ENCODE measurements around the gene RUNX1.
A peak's percentile ranks its signal among the peaks of the same experiment; 100 is the strongest.

Gene RUNX1

DNA sequence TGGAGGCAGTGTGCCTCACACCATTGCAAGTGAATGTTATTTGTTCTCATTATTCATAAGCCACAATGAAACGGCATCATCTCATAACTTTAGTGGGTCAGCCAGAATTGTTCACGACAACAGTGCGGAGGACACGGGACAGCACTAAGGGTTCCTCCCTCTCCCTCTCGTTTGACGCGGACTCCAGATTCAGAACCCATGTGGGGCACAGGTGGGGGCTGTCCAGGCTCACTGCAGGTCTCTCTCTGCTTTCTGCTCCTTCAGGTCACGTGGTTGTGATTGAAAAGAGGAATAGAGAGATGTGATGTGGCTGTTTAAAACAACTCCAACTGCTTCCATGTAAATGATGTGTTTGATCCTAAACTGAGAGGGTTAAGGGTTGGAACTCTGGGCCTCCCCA lies 13.5 kb downstream of the RUNX1 start:
- no peak for DNase-seq

GRCh38 chr21:35035116-35035515 lies 14.0 kb downstream of the RUNX1 start:
- no peak for DNase-seq

DNA sequence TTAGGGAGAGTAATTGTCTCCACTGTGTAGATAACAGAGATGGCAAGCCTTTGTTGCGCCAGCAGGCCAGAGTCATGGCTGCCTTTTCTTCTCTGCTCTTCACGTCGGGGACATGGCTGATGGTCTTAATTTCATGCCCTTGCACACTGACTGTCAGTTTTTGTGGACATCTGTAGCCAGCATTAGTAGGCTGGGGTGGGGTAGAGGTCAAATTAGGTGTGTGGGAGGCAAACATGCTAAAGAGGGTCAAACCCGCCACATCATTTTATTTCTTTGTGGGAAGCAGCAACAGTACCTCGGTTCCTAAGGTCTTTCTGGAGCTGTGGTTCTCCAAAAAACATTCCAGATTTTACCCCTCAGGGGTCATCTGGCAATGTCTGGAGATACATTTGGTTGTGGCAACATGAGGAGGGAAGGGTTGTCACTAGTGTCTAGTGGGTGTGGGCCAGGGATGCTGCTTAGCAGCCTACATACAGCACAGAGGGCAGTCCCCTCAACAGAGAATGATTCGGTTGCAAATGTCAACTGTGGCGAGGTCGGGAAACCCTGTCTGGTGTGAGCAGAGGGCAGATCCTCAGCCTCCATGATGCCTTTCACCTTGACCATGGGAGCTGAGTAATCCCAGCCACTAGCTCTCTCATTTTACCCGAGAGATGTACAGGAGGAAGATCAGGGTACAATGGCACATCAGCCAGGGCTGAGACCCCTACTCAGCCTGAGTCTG lies 14.7 kb downstream of the RUNX1 start:
- DNase-seq, result no peak

- no peak for DNase-seq
These were observed 16.4 kb downstream of the RUNX1 start for GRCh38 chr21:35032474-35033263.

DNA sequence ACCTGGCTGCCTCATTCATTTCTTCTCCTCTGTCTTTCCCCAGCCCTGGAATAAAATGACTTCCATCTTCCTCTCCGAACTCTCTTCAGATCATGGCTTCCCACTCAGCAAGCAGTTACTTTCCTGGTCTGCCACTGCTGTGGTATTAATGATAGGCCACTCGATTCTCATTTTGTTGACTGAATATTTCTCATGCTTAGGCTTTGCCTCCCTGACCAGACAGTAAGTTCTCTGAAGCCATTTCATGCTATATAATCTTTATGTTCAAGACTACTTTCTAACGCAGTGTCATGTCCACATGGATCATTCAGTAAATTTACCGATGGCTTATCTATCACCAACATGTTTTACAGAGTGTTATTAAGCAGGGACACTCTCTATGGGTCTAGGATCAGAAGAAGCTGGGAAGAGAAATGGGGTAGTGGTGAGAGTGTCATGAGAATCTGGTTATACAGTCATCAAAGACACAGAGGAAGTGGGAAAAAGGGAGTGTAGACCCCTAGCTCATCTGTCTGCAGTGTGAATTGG lies 20.6 kb downstream of the RUNX1 start:
- DNase-seq, result no peak

- no peak for DNase-seq
These were observed 21.3 kb downstream of the RUNX1 start for GRCh38 chr21:35027563-35028450.

DNA sequence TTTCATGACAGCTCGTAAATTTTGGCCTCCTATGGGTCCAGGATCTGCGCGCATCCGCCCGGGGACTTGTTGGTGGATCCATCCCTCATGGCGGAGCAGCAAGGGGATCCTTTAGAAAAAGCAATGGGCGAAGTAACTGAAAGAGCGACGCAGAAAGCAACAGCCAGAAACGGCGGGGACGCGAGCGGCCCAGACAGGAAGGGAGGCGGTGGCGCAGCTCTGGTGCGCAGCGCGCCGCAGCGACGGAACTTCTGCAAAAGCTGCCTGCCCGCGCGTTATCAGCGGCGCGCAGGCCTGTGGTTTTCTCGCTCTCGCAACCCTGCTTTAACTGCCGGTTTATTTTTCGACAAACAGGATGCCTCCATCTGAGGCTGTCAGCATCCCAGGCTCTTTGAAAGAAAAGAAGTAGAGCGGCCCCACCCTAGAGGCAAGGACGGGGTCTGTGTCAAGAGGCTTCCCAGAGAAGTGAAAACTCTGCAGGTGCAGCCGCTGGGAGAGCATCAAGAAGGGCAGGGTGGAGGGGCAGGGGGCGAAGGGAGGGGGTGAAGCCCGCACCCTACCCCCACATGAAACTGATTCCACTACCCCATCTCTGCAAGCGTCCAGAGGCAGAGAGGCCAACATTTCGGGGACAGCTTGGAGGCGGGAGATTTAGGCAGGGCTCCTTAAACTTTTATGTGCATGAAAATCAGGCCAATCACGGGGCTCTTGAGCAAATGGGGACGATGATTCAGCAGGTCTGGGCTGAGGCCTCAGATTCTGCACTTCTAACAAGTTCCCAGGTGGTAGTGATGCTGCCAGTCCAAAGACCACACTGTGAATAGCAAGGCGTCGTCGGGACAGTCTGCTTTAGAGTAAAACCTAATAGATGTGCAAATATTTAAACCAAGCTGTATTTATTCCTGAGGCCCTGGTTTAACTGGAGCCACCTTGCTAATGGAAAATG lies 22.2 kb downstream of the RUNX1 start:
- DNase-seq, result peak; percentile 80

GRCh38 chr21:35026153-35026500 lies 23.0 kb downstream of the RUNX1 start:
- DNase-seq, result no peak

GRCh38 chr21:35025206-35026152 lies 23.6 kb downstream of the RUNX1 start:
- DNase-seq, result no peak

DNA sequence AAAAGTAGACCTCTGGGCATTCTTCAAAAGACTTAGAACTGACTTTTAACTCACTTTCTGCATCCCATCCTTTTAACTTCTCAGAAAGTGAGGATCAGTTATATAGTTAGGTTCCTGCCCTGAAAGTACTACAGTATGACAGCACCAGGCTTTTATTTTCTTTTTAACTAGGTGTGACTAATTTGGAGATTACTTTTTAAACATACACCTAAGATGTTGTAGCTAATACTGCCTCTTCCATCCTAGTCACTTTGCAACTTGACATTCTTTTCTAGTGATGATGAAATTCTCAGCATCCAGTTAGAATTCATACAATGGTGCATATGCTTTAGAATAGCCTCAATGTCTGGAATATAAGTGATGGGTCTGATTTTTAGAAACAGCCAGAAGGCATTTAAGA lies 24.6 kb downstream of the RUNX1 start:
- DNase-seq, result no peak

GRCh38 chr21:35024071-35024420 lies 25.1 kb downstream of the RUNX1 start:
- no peak for DNase-seq

GRCh38 chr21:35023396-35024070 lies 25.6 kb downstream of the RUNX1 start:
- no peak for DNase-seq

GRCh38 chr21:35021546-35021945 lies 27.6 kb downstream of the RUNX1 start:
- DNase-seq, result no peak

DNA sequence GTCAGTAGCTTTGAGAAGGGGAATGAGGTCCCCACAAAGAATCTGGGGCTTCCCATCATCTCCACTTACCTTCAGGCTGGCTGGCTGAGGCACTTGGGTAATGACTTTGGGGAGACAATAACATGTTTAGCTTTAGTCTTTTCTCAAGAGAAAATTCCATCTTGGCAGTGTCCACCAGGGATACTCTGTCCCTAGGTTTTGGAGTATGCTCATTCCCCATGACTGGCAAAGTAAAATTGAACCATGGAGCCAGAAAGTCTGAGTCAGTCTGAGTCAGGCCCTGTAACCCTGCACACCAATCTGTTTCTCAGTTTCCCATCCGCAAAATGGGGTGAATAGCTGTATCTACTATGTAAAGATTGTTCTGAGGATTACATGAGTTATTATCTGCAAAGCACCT lies 28.2 kb downstream of the RUNX1 start:
- no peak for DNase-seq

DNA sequence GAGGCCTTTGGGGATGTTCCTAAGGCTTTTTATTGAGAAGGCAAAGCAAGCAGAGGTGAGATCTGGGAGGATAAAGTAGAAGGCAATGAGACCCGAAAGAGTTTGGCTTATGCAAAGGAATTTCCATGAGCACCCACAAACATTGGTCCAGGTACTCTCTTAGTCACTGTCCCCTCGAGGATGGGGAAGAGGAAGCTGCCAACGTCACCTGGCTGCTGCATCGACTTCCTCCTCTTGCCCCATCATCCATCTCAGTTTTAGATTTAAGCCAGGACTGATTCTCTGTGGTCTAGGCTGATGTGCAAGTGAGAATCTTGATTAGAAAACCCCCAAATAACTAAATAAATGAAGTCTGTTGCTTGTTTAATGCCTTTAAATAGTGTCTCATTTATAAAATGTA lies 28.7 kb downstream of the RUNX1 start:
- DNase-seq, result no peak

DNA sequence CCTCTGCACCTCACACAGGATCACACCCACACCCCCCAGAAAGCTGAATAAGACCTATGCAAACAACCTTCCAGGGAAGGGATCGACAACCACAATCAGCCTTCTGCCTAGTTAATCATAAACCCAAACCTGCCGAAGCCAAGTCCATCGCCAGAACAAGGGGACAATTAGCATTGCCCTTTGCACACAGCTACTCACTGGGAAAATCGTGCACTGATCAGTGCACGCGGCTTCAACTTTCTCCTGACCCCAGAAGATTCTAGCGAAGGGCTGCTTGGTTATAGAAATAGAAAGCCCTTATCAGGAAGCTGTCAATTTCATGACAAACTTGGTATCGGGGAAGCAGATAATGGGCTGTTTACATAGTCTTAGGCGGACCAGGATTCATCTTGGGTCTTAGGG lies 29.5 kb downstream of the RUNX1 start:
- no peak for DNase-seq

DNA sequence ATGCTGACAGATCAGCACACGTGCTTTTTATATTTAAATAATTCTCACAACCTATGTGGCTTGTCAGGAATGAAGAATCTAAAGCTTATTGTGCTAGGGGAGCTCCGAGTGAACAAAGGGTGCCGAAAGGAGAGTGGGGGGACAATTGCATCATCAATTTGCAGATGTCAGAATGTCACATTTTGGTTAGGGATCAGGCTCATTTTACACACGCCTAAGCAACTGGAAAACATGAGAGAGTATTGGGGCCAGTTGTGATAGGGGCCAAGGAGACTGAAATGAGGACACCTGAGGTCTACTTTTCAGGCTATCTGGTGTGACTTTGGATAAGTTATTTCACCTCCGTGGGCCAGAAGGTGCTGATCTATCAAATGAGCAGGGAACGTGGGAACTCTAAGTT lies 31.8 kb downstream of the RUNX1 start:
- DNase-seq, result no peak

DNA sequence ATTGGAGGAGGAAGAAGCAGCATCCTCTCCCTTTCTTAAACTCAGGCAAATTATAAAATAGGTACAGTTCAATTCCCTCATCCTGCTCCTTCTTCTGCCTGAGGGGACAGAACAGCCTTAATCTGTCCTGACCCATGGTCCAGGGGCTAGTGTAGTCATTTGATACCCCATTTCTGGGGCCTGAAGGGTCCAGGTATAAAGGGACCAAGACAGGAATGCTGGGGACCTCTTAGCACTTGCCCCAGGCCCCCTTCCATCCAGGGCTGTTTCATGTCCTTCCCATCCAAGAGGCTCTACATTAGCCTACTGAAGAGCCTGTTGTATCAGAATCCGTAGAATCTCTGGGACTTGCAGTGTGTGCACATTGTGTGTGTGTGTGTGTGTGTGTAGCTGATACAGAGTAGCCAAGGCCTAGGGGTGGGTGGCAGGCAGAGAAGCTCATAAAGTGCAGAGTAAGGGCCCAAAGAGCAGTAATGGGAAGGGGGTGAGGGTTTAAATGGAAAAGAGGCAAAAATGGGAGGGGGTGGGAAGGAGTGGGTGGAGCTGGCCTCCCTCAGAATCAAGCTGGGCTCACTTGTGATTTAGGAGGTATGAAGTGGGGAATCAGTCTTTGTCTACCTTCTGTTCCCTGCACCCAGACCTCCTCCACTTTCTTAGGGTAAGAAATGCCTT lies 32.4 kb downstream of the RUNX1 start:
- DNase-seq, result no peak

DNA sequence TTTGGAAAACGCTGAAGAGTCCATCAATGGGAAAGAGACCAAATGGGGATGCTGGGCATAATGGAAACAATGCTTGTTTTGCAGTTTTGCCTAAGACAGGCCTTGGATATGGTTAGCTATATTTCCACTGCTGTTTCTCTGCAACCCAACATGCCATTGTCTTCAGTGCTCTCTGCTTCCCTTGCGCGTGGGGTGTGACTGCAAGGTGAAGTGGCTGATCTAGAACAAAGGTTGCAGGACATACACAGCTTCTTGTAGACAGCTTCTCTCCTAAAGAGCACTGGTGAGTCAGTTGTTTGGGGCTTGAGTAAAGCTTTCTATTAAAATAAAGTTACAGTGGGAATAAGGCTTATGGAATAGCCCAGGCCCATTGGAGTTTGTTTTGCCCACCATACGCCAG lies 33.0 kb downstream of the RUNX1 start:
- DNase-seq, result no peak

All from activated CD4-positive, CD25-positive, alpha-beta regulatory T cell treated with anti-CD3 and anti-CD28 coated beads, Interleukin-2, amount 50 U/mL, for 72 hours (primary cell).